Colonic mucosa (tissue), 4 donors: ENCODE results near the gene MYO18A. TPM values are rescaled to one million over a fixed set of nuclear protein-coding genes. Genes with fewer than 3 reads are reported as not detected.
A peak's percentile ranks its signal among the peaks of the same experiment; 100 is the strongest.

ENCODE experiments used
- DNase-seq: peaks from one replicate; pipeline ENCODE4 v3.0.0-alpha.2; 2020
- H3K27ac ChIP-seq: fragments of 200-600 bp; one replicate; pipeline ENCODE4 v1.8.0; 2021
- H3K27me3 ChIP-seq: fragments of 200-600 bp; one replicate; pipeline ENCODE4 v1.8.0; 2021
- H3K36me3 ChIP-seq: fragments of 200-600 bp; one replicate; pipeline ENCODE4 v1.8.0; 2021
- H3K4me1 ChIP-seq: fragments of 200-600 bp; one replicate; pipeline ENCODE4 v1.8.0; 2021; ENCODE audit warnings: mild to moderate bottlenecking
- H3K4me3 ChIP-seq: fragments of 200-600 bp; one replicate; pipeline ENCODE4 v1.8.0; 2021
- H3K9ac ChIP-seq, 2 donors: one replicate each; pipeline ENCODE4 v1.7.0; 2013; ENCODE audit warnings: control low read depth in 2 of 2, low read depth in 2 of 2, low read length in 2 of 2
- H3K9me3 ChIP-seq: fragments of 200-600 bp; one replicate; pipeline ENCODE4 v1.8.0; 2021
- CTCF ChIP-seq: fragments of 200-600 bp; IDR thresholded peaks from one replicate; pipeline ENCODE4 v1.8.0; 2022; ENCODE audit warnings: antibody characterized with exemption, mild to moderate bottlenecking
- intact Hi-C: fragments of 100-400 bp; cut with DNase I; formaldehyde crosslinking; loops from one replicate; pipeline ENCODE4 v1.14.1; 2022
- total RNA-seq, 2 donors: library from RNA; stranded (reverse); fragmentation: NEBNext Ultra II Directional in 1 of 2; extraction: Animal tissue kit (Norgen Biotek cat#: 25700) in 1 of 2; gene quantifications; one replicate each; pipeline ENCODE4 v1.2.1, GENCODE V29; 2021
- donor health status: healthy.
- donor health status: DM: no; HTN: no; CAD: no.
- donor health status: DM: no; HTN: no; CAD: no.

MYO18A gene
- total RNA-seq, 2 donors from 2014 or later: 63.3 to 112 TPM

GRCh38 chr17:29112771-29113295, 67.4 kb downstream of the MYO18A start:
- no peaks in the 10 kb centered on the region for H3K27me3 ChIP-seq
- H3K27ac ChIP-seq: no peak overlapping the region
- TF ChIP-seq CTCF: no peak
- H3K4me3 ChIP-seq: no peak overlapping the region
- intact Hi-C loops: loop anchor here (2.0 kb wide), 1 partner anchor 146 kb away; no protein-coding TSS in a partner anchor
- H3K36me3 ChIP-seq: peaks cover 14% of the 10 kb centered on the region
- no peak for DNase-seq
- no peaks in the 10 kb centered on the region for H3K4me1 ChIP-seq
- H3K9ac ChIP-seq: no peak overlapping the region
- H3K9me3 ChIP-seq: no peaks in the 10 kb centered on the region

GRCh38 chr17:29111816-29112499, 68.2 kb downstream of the MYO18A start:
- peak; percentile 85 for TF ChIP-seq CTCF
- no peak overlapping the region for H3K27ac ChIP-seq
- peaks cover 14% of the 10 kb centered on the region for H3K36me3 ChIP-seq
- DNase-seq: peak; percentile 73
- no peaks in the 10 kb centered on the region for H3K4me1 ChIP-seq
- H3K9me3 ChIP-seq: no peaks in the 10 kb centered on the region
- intact Hi-C loops: loop anchor here (2.0 kb wide), 1 partner anchor 145 kb away; no protein-coding TSS in a partner anchor
- H3K9ac ChIP-seq: no peak overlapping the region
- no peak overlapping the region for H3K4me3 ChIP-seq
- H3K27me3 ChIP-seq: no peaks in the 10 kb centered on the region

- no peak for DNase-seq
- Histone ChIP-seq H3K4me1 (no peaks in the 10 kb centered on the region), H3K9me3 (no peaks in the 10 kb centered on the region), H3K4me3 (no peak overlapping the region), H3K36me3 (peaks cover 14% of the 10 kb centered on the region), H3K27me3 (no peaks in the 10 kb centered on the region), H3K9ac (no peak overlapping the region), H3K27ac (no peak overlapping the region)
- no peak for TF ChIP-seq CTCF
- intact Hi-C loops: no loop called here
These were observed 69.8 kb downstream of the MYO18A start for GRCh38 chr17:29110372-29110757.

DNA sequence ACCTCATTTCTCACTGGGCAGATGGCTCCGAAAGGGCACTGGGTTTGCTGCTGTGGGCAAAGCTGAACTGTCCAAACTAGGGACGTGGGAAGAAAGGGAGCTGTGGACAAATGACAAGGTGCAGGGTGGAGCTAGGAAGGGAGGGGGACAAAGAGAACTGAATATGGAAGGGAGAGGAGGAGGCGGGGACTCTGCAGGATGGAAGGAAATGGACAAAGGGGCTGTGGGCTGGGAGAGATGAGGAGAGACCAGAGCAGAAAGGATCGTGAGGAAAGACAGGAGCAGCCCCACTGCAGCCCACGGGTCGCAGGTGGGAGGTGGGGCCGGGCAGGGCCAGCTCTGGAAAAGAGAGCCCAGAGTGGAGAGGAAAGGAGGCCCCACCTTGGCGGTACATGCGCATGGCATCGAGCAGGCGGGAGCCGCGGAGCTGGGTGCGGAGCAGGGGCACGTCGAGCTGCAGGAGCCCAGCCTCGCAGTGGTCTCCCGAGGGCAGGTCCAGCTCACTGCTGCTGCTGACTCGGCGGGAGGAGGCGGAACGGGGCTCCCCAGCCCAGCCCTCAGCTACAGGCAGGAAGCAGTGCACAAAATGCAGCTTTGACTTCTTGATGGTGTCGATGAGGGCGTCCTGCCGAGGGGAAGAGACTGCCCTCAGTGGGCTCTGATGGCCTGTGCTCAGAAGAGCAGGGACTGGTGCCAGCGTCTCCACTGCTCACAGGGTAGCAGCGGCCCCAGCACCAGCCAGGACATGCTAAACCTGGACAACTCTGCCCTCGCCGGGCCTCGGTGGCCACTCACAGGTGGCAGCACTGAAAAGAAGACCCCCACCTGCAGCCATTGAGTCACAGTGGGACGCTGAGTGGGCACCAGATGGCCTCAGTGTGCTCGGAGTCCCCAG, 70.5 kb downstream of the MYO18A start:
- H3K9ac ChIP-seq: no peak overlapping the region
- no peak overlapping the region for H3K4me3 ChIP-seq
- no peak for TF ChIP-seq CTCF
- no peak for DNase-seq
- no peaks in the 10 kb centered on the region for H3K27me3 ChIP-seq
- intact Hi-C loops: no loop called here
- no peaks in the 10 kb centered on the region for H3K4me1 ChIP-seq
- no peak overlapping the region for H3K27ac ChIP-seq
- H3K9me3 ChIP-seq: no peaks in the 10 kb centered on the region
- H3K36me3 ChIP-seq: peaks cover 14% of the 10 kb centered on the region

DNA sequence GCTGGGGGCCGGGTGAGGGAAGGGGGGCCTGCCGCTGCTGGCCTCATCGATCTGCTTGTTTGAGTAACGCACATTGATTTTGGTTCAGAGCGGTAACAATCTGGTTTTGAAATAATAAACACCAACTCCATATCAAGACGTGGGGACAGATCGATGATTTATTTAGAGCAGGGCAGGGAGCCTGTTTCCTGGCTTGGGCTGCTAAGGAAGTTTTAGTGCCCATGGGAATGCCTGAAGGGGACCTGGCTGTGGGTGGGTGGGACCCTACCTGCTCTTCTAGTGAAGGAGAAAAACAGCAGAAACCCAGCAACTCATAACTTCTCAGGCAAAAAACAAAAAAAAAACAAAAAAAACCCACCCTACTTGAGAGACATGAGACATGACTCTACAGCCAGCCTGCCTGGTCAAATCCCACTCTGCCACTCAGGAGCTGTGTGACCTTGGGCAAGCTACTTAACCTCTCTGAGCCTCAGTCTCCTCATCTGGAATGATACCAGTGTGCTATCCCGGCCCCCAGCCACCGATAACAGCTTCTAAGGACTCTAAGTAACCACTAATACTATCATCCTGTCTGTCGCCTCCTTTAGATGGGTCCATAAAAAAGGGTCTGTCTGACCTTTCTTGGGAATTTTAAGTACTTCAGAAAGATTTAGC, 71.2 kb downstream of the MYO18A start:
- intact Hi-C loops: no loop called here
- H3K27ac ChIP-seq: no peak overlapping the region

More for the DNA sequence above, 71.2 kb downstream of the MYO18A start:
- Histone ChIP-seq H3K27me3 (no peaks in the 10 kb centered on the region), H3K36me3 (peaks cover 14% of the 10 kb centered on the region), H3K9me3 (no peaks in the 10 kb centered on the region), H3K4me3 (no peak overlapping the region), H3K4me1 (no peaks in the 10 kb centered on the region), H3K9ac (no peak overlapping the region)
- no peak for TF ChIP-seq CTCF
- no peak for DNase-seq
